Neuronal stem cell (in vitro differentiated cells): Measurements from ENCODE around the gene YPEL3.

Source experiments
- DNase-seq: peaks from one replicate; pipeline ENCODE4 v3.0.0-alpha.2; 2013; ENCODE audit warnings: low spot score
- H2AFZ ChIP-seq: one replicate; pipeline ENCODE4 v1.6.1; 2013; ENCODE audit warnings: mild to moderate bottlenecking, low read length, inconsistent platforms
- H2AK5ac ChIP-seq: 2 replicates; pipeline ENCODE4 v1.6.1; 2013; ENCODE audit warnings: low read depth, mild to moderate bottlenecking, inconsistent platforms, low read length, moderate library complexity, mixed read lengths
- H2BK120ac ChIP-seq: 2 replicates; pipeline ENCODE4 v1.6.1; 2013; ENCODE audit warnings: low read depth, mild to moderate bottlenecking, inconsistent platforms, low read length, moderate library complexity, mixed read lengths
- H2BK12ac ChIP-seq: one replicate; pipeline ENCODE4 v1.6.1; 2013; ENCODE audit warnings: low read length, inconsistent platforms
- H2BK15ac ChIP-seq: 2 replicates; pipeline ENCODE4 v1.6.1; 2013; ENCODE audit warnings: mild to moderate bottlenecking, low read length, inconsistent platforms, mixed read lengths
- H2BK5ac ChIP-seq: one replicate; pipeline ENCODE4 v1.6.1; 2013; ENCODE audit warnings: inconsistent platforms, mild to moderate bottlenecking, low read length, moderate library complexity
- H3K14ac ChIP-seq: one replicate; pipeline ENCODE4 v1.6.1; 2013; ENCODE audit warnings: low read length, inconsistent platforms
- H3K18ac ChIP-seq: 2 replicates; pipeline ENCODE4 v1.6.1; 2013; ENCODE audit warnings: low read length, inconsistent platforms
- H3K23ac ChIP-seq: 2 replicates; pipeline ENCODE4 v1.6.1; 2013; ENCODE audit warnings: low read depth, mild to moderate bottlenecking, mixed read lengths, low read length, inconsistent platforms; ENCODE audit not compliant: poor library complexity
- H3K27ac ChIP-seq: replicated peaks from 3 replicates; pipeline ENCODE4 v1.5.1; 2013; ENCODE audit warnings: low read length, inconsistent platforms
- H3K27me3 ChIP-seq, 3 experiments: 2 replicates each; pipeline ENCODE4 v1.6.1; 2013; ENCODE audit warnings: low read length in 3 of 3, mild to moderate bottlenecking in 2 of 3, inconsistent platforms in 1 of 3, low read depth in 1 of 3, mixed read lengths in 1 of 3, moderate library complexity in 1 of 3; ENCODE audit not compliant: control insufficient read depth in 3 of 3, insufficient read depth in 3 of 3
- H3K36me3 ChIP-seq, 2 donors: replicated peaks in 1 of 2; 2 replicates each; pipeline ENCODE4 v1.6.1; 2013; ENCODE audit warnings: low read length in 2 of 2; ENCODE audit not compliant: control insufficient read depth in 2 of 2, insufficient read depth in 2 of 2
- H3K4ac ChIP-seq: 2 replicates; pipeline ENCODE4 v1.6.1; 2013; ENCODE audit warnings: inconsistent platforms, mild to moderate bottlenecking, low read length, moderate library complexity
- H3K4me1 ChIP-seq, 2 donors: 1 replicate in 1 of 2; 2 replicates in 1 of 2; pipeline ENCODE4 v1.6.1; 2013; ENCODE audit warnings: low read length in 2 of 2, low read depth in 1 of 2; ENCODE audit not compliant: control insufficient read depth in 2 of 2, insufficient read depth in 1 of 2
- H3K4me2 ChIP-seq: one replicate; pipeline ENCODE4 v1.6.1; 2013; ENCODE audit warnings: mild to moderate bottlenecking, low read length, inconsistent platforms; ENCODE audit not compliant: insufficient read depth, poor library complexity, severe bottlenecking
- H3K4me3 ChIP-seq, 2 donors: 2 replicates each; pipeline ENCODE4 v1.5.1; 2013; ENCODE audit warnings: low read length in 2 of 2, mild to moderate bottlenecking in 2 of 2, inconsistent platforms in 1 of 2, moderate library complexity in 1 of 2
- H3K79me1 ChIP-seq: one replicate; pipeline ENCODE4 v1.6.1; 2013; ENCODE audit warnings: low read depth, mild to moderate bottlenecking, inconsistent platforms, low read length, moderate library complexity
- H3K9ac ChIP-seq: one replicate; pipeline ENCODE4 v1.6.1; 2013; ENCODE audit warnings: mild to moderate bottlenecking, low read depth, low read length, inconsistent platforms; ENCODE audit not compliant: poor library complexity
- H3K9me3 ChIP-seq, 2 donors: replicated peaks in 1 of 2; 2 replicates each; pipeline versions ENCODE3 to v1.6.1; 2013; ENCODE audit warnings: low read length in 2 of 2, mild to moderate bottlenecking in 2 of 2, inconsistent platforms in 1 of 2, low read depth in 1 of 2, mixed read lengths in 1 of 2, moderate library complexity in 1 of 2; ENCODE audit not compliant: control insufficient read depth in 2 of 2, insufficient read depth in 1 of 2
- H4K8ac ChIP-seq: one replicate; pipeline ENCODE4 v1.6.1; 2013; ENCODE audit warnings: low read depth, mild to moderate bottlenecking, inconsistent platforms, low read length, moderate library complexity
- H4K91ac ChIP-seq: one replicate; pipeline ENCODE4 v1.6.1; 2013; ENCODE audit warnings: low read length, low read depth, mild to moderate bottlenecking, inconsistent platforms; ENCODE audit not compliant: poor library complexity
- WGBS, 2 donors: extraction: QIAGEN DNeasy Blood & Tissue Kit; methylation state at CpG; one replicate each; pipeline ENCODE4 v1.1.7; 2013; ENCODE audit warnings: missing lambda C conversion rate in 2 of 2, mixed read lengths in 1 of 2; ENCODE audit not compliant: insufficient read length in 2 of 2, insufficient replicate concordance in 1 of 2; ENCODE audit errors: extremely low coverage in 2 of 2; 5-methylcytosine and 5-hydroxymethylcytosine counted together

YPEL3 gene

DNA sequence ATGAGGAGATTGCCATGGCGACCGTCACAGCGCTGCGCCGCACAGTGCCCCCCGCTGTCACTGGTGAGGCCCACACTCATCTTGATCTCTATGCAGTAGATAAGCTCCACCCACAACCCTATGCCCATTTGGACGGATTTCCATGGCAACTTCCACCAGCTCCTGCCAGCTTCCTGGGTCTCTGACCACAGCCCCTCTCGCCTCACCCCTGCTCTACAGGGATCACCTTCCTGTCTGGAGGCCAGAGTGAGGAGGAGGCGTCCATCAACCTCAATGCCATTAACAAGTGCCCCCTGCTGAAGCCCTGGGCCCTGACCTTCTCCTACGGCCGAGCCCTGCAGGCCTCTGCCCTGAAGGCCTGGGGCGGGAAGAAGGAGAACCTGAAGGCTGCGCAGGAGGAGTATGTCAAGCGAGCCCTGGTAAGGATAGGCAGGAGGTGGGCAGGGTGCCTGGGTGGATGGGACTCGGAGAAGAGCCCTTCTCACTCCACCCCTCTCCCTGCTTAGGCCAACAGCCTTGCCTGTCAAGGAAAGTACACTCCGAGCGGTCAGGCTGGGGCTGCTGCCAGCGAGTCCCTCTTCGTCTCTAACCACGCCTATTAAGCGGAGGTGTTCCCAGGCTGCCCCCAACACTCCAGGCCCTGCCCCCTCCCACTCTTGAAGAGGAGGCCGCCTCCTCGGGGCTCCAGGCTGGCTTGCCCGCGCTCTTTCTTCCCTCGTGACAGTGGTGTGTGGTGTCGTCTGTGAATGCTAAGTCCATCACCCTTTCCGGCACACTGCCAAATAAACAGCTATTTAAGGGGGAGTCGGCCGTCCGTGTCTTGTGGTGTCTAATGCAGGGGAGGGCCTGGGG is 26.2 kb downstream of the YPEL3 start:
- Histone ChIP-seq H3K4ac (no peak overlapping the region), H3K14ac (no peak overlapping the region), H3K9me3 (no peaks in the 10 kb centered on the region), H4K8ac (no peak overlapping the region), H3K4me3 (no peak overlapping the region), H3K27me3 (no peaks in the 10 kb centered on the region), H2AK5ac (no peak overlapping the region), H3K18ac (no peak overlapping the region), H2BK5ac (no peak overlapping the region), H2BK12ac (no peak overlapping the region), H3K4me2 (no peak overlapping the region), H2BK120ac (no peak overlapping the region), H3K4me1 (peaks cover 4 to 14% of the 10 kb centered on the region in 2 donors), H4K91ac (no peak overlapping the region), H3K79me1 (peaks cover 17% of the 10 kb centered on the region), H2AFZ (no peak overlapping the region), H3K23ac (peak overlapping the region; percentile 47), H3K9ac (no peak overlapping the region), H2BK15ac (no peak overlapping the region), H3K36me3 (peaks cover 40 to 69% of the 10 kb centered on the region in 2 donors), H3K27ac (no peak overlapping the region)
- DNase-seq = no peak
- WGBS, 2 donors = no CpG with 5 or more reads among the region's 31 CpGs

DNA sequence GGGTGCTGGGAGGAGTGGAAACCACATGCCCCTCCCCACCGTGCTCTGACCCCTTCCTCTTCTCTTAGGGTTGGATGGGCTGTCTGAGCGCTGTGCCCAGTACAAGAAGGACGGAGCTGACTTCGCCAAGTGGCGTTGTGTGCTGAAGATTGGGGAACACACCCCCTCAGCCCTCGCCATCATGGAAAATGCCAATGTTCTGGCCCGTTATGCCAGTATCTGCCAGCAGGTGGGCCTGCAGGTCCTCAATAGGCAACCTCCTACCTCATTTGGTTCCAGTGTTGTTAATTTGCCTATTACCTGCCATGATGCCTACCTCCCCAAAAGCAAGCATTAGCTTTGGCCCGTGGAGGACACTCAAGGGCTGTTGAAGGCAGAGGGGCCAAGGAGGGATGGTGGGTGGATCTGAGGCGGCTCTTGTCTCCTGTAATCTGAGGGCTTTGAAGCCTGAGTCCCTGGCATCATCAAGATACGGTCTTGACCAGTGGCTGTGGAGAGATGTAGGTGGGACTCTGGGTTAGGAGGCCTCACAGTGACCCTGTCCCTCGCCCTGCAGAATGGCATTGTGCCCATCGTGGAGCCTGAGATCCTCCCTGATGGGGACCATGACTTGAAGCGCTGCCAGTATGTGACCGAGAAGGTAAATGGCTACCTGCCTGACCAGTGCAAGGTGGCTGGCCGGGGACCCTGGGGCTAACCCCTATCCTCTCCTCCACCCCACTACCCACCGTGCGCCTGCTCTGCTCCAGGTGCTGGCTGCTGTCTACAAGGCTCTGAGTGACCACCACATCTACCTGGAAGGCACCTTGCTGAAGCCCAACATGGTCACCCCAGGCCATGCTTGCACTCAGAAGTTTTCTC is 27.0 kb downstream of the YPEL3 start:
- Histone ChIP-seq H3K4me1 (peaks cover 7 to 16% of the 10 kb centered on the region in 2 donors), H3K36me3 (peaks cover 40 to 69% of the 10 kb centered on the region in 2 donors), H3K27ac (no peak overlapping the region), H2BK15ac (no peak overlapping the region), H2BK120ac (no peak overlapping the region), H4K91ac (no peak overlapping the region), H3K18ac (no peak overlapping the region), H2AK5ac (no peak overlapping the region), H4K8ac (no peak overlapping the region), H2AFZ (no peak overlapping the region), H3K4me3 (peak overlapping the region in 1 of 2 donors; percentile 1), H3K9me3 (no peaks in the 10 kb centered on the region), H3K23ac (no peak overlapping the region), H3K27me3 (no peaks in the 10 kb centered on the region), H3K9ac (no peak overlapping the region), H3K4ac (no peak overlapping the region), H2BK5ac (no peak overlapping the region), H3K4me2 (no peak overlapping the region), H3K14ac (no peak overlapping the region), H2BK12ac (no peak overlapping the region), H3K79me1 (peaks cover 17% of the 10 kb centered on the region)
- no peak for DNase-seq
- WGBS, 2 donors = no CpG with 5 or more reads among the region's 17 CpGs

DNA sequence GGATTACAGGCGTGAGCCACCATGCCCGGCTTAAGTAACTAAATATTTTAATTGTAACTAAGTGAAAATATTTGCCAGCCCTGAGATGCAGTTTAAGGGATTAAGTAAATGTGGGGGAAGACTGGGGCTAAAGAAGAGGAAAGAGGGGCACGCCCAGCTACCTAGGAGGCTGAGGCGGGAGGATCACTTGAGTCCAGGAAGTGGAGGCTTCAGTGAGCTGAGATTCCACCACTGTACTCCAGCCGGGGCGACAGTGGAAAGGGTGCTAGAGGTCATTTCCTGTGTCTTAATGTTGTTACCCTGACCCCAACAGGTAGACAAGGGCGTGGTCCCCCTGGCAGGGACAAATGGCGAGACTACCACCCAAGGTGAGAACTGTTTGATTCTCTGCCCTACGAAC is 27.7 kb downstream of the YPEL3 start:
- peaks cover 40 to 69% of the 10 kb centered on the region in 2 donors for H3K36me3 ChIP-seq
- no peak overlapping the region for H3K9ac ChIP-seq
- no peak overlapping the region for H2BK15ac ChIP-seq
- no peak overlapping the region for H3K4me2 ChIP-seq
- no peaks in the 10 kb centered on the region for H3K27me3 ChIP-seq
- H3K9me3 ChIP-seq = no peaks in the 10 kb centered on the region
- H4K91ac ChIP-seq = no peak overlapping the region
- no peak for DNase-seq
- no CpG with 5 or more reads among the region's 9 CpGs for WGBS, 2 donors
- no peak overlapping the region for H2AK5ac ChIP-seq
- H3K4ac ChIP-seq = no peak overlapping the region
- H3K79me1 ChIP-seq = peaks cover 17% of the 10 kb centered on the region
- H3K14ac ChIP-seq = no peak overlapping the region
- no peak overlapping the region for H3K23ac ChIP-seq
- no peak overlapping the region for H3K4me3 ChIP-seq
- no peak overlapping the region for H2BK12ac ChIP-seq
- H3K18ac ChIP-seq = no peak overlapping the region
- H3K27ac ChIP-seq = no peak overlapping the region
- H2BK5ac ChIP-seq = no peak overlapping the region
- no peak overlapping the region for H4K8ac ChIP-seq
- H3K4me1 ChIP-seq = peaks cover 13 to 23% of the 10 kb centered on the region in 2 donors
- H2BK120ac ChIP-seq = no peak overlapping the region
- no peak overlapping the region for H2AFZ ChIP-seq

DNA sequence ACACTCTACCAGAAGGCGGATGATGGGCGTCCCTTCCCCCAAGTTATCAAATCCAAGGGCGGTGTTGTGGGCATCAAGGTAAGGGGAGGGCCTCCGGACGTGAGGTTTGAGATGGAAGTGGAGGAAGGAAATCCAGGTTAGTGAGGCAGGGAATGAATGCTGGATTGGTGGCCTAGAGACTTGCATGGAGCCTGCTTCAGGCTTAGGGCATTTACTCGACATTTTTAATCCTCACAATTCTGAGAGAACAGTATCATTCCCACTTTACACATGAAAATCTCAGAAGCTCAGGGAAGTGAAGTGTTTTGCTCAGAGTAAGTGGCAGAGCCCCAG is 28.5 kb downstream of the YPEL3 start:
- no peak overlapping the region for H2AFZ ChIP-seq
- H3K14ac ChIP-seq = no peak overlapping the region
- H3K4ac ChIP-seq = no peak overlapping the region
- H3K79me1 ChIP-seq = peaks cover 17% of the 10 kb centered on the region
- no peak overlapping the region for H2AK5ac ChIP-seq
- peaks cover 15 to 24% of the 10 kb centered on the region in 2 donors for H3K4me1 ChIP-seq
- no peaks in the 10 kb centered on the region for H3K27me3 ChIP-seq
- no peaks in the 10 kb centered on the region for H3K9me3 ChIP-seq
- no peak overlapping the region for H2BK5ac ChIP-seq
- WGBS, 2 donors = no CpG with 5 or more reads among the region's 6 CpGs
- H3K27ac ChIP-seq = no peak overlapping the region
- H3K23ac ChIP-seq = no peak overlapping the region
- no peak overlapping the region for H2BK120ac ChIP-seq
- DNase-seq = no peak
- H3K4me3 ChIP-seq = peak overlapping the region in 1 of 2 donors; percentile 14
- H3K4me2 ChIP-seq = no peak overlapping the region
- no peak overlapping the region for H4K8ac ChIP-seq
- no peak overlapping the region for H4K91ac ChIP-seq
- H3K36me3 ChIP-seq = peaks cover 40 to 64% of the 10 kb centered on the region in 2 donors
- no peak overlapping the region for H3K9ac ChIP-seq
- no peak overlapping the region for H2BK15ac ChIP-seq
- H3K18ac ChIP-seq = no peak overlapping the region
- no peak overlapping the region for H2BK12ac ChIP-seq
